ENCODE data around the gene PPP1R9A.

Gene PPP1R9A

GRCh38 chr7:94890216-94890615 is 17.2 kb upstream of the PPP1R9A start:
- H3K36me3 ChIP-seq (ENCODE audit: control insufficient read depth, insufficient read depth, low read length), result no peaks in the 10 kb centered on the region
- no peak overlapping the region for H3K9ac ChIP-seq (ENCODE audit: low read depth, low read length)
- no peak overlapping the region for H3K4me3 ChIP-seq (ENCODE audit: low read depth, low read length)
- no peaks in the 10 kb centered on the region for H3K27me3 ChIP-seq (ENCODE audit: control insufficient read depth, insufficient read depth, low read length)
- H3K9me3 ChIP-seq (ENCODE audit: control insufficient read depth, insufficient read depth, low read length), result no peaks in the 10 kb centered on the region
- no peaks in the 10 kb centered on the region; the same call in 1 of the 2 replicates for H3K4me1 ChIP-seq (ENCODE audit: control insufficient read depth, insufficient read depth, low read length)
- H3K27ac ChIP-seq (ENCODE audit: low read depth, low read length), result no peak overlapping the region

GRCh38 chr7:94893661-94894060 is 13.7 kb upstream of the PPP1R9A start:
- Histone ChIP-seq H3K9ac (ENCODE audit: low read depth, low read length) (no peak overlapping the region), H3K27me3 (ENCODE audit: control insufficient read depth, insufficient read depth, low read length) (no peaks in the 10 kb centered on the region), H3K36me3 (ENCODE audit: control insufficient read depth, insufficient read depth, low read length) (no peaks in the 10 kb centered on the region), H3K4me1 (ENCODE audit: control insufficient read depth, insufficient read depth, low read length) (no peaks in the 10 kb centered on the region; the same call in 1 of the 2 replicates), H3K4me3 (ENCODE audit: low read depth, low read length) (no peak overlapping the region), H3K27ac (ENCODE audit: low read depth, low read length) (no peak overlapping the region), H3K9me3 (ENCODE audit: control insufficient read depth, insufficient read depth, low read length) (no peaks in the 10 kb centered on the region)

GRCh38 chr7:94897541-94897940 is 9.9 kb upstream of the PPP1R9A start:
- Histone ChIP-seq H3K27me3 (ENCODE audit: control insufficient read depth, insufficient read depth, low read length) (no peaks in the 10 kb centered on the region), H3K9ac (ENCODE audit: low read depth, low read length) (no peak overlapping the region), H3K9me3 (ENCODE audit: control insufficient read depth, insufficient read depth, low read length) (no peaks in the 10 kb centered on the region), H3K4me3 (ENCODE audit: low read depth, low read length) (no peak overlapping the region), H3K27ac (ENCODE audit: low read depth, low read length) (no peak overlapping the region), H3K36me3 (ENCODE audit: control insufficient read depth, insufficient read depth, low read length) (no peaks in the 10 kb centered on the region), H3K4me1 (ENCODE audit: control insufficient read depth, insufficient read depth, low read length) (no peaks in the 10 kb centered on the region)

GRCh38 chr7:94898340-94898739 is 9.1 kb upstream of the PPP1R9A start:
- Histone ChIP-seq H3K4me1 (ENCODE audit: control insufficient read depth, insufficient read depth, low read length) (no peaks in the 10 kb centered on the region), H3K4me3 (ENCODE audit: low read depth, low read length) (no peak overlapping the region), H3K36me3 (ENCODE audit: control insufficient read depth, insufficient read depth, low read length) (no peaks in the 10 kb centered on the region), H3K9me3 (ENCODE audit: control insufficient read depth, insufficient read depth, low read length) (no peaks in the 10 kb centered on the region), H3K27me3 (ENCODE audit: control insufficient read depth, insufficient read depth, low read length) (no peaks in the 10 kb centered on the region), H3K9ac (ENCODE audit: low read depth, low read length) (no peak overlapping the region), H3K27ac (ENCODE audit: low read depth, low read length) (no peak overlapping the region)

- H3K4me3 ChIP-seq (ENCODE audit: low read depth, low read length), result no peak overlapping the region
- H3K36me3 ChIP-seq (ENCODE audit: control insufficient read depth, insufficient read depth, low read length), result no peaks in the 10 kb centered on the region
- no peak overlapping the region for H3K9ac ChIP-seq (ENCODE audit: low read depth, low read length)
- H3K4me1 ChIP-seq (ENCODE audit: control insufficient read depth, insufficient read depth, low read length), result peaks cover 11% of the 10 kb centered on the region
- no peaks in the 10 kb centered on the region for H3K27me3 ChIP-seq (ENCODE audit: control insufficient read depth, insufficient read depth, low read length)
- no peak overlapping the region for H3K27ac ChIP-seq (ENCODE audit: low read depth, low read length)
- H3K9me3 ChIP-seq (ENCODE audit: control insufficient read depth, insufficient read depth, low read length), result no peaks in the 10 kb centered on the region
Observed at GRCh38 chr7:94901981-94902380, 5.4 kb upstream of the PPP1R9A start.

GRCh38 chr7:94903971-94904370 is 3.4 kb upstream of the PPP1R9A start:
- Histone ChIP-seq H3K9me3 (ENCODE audit: control insufficient read depth, insufficient read depth, low read length) (no peaks in the 10 kb centered on the region), H3K9ac (ENCODE audit: low read depth, low read length) (no peak overlapping the region), H3K27ac (ENCODE audit: low read depth, low read length) (no peak overlapping the region), H3K27me3 (ENCODE audit: control insufficient read depth, insufficient read depth, low read length) (no peaks in the 10 kb centered on the region), H3K4me1 (ENCODE audit: control insufficient read depth, insufficient read depth, low read length) (peaks cover 18% of the 10 kb centered on the region), H3K4me3 (ENCODE audit: low read depth, low read length) (no peak overlapping the region), H3K36me3 (ENCODE audit: control insufficient read depth, insufficient read depth, low read length) (no peaks in the 10 kb centered on the region)

GRCh38 chr7:94904982-94905381 is 2.4 kb upstream of the PPP1R9A start:
- Histone ChIP-seq H3K4me1 (ENCODE audit: control insufficient read depth, insufficient read depth, low read length) (peaks cover 28% of the 10 kb centered on the region), H3K9ac (ENCODE audit: low read depth, low read length) (no peak overlapping the region), H3K27ac (ENCODE audit: low read depth, low read length) (no peak overlapping the region), H3K4me3 (ENCODE audit: low read depth, low read length) (no peak overlapping the region), H3K9me3 (ENCODE audit: control insufficient read depth, insufficient read depth, low read length) (no peaks in the 10 kb centered on the region), H3K36me3 (ENCODE audit: control insufficient read depth, insufficient read depth, low read length) (no peaks in the 10 kb centered on the region), H3K27me3 (ENCODE audit: control insufficient read depth, insufficient read depth, low read length) (no peaks in the 10 kb centered on the region)

- no peak overlapping the region for H3K9ac ChIP-seq (ENCODE audit: low read depth, low read length)
- H3K36me3 ChIP-seq (ENCODE audit: control insufficient read depth, insufficient read depth, low read length), result no peaks in the 10 kb centered on the region
- peaks cover 41% of the 10 kb centered on the region for H3K4me1 ChIP-seq (ENCODE audit: control insufficient read depth, insufficient read depth, low read length)
- no peak overlapping the region for H3K4me3 ChIP-seq (ENCODE audit: low read depth, low read length)
- no peaks in the 10 kb centered on the region for H3K27me3 ChIP-seq (ENCODE audit: control insufficient read depth, insufficient read depth, low read length)
- no peak overlapping the region for H3K27ac ChIP-seq (ENCODE audit: low read depth, low read length)
- H3K9me3 ChIP-seq (ENCODE audit: control insufficient read depth, insufficient read depth, low read length), result no peaks in the 10 kb centered on the region
Observed at GRCh38 chr7:94906065-94906851, 1.1 kb upstream of the PPP1R9A start.

GRCh38 chr7:94907811-94908322 is 473 bp downstream of the PPP1R9A start:
- H3K36me3 ChIP-seq (ENCODE audit: control insufficient read depth, insufficient read depth, low read length), result no peaks in the 10 kb centered on the region
- peak overlapping the region; percentile 96 for H3K27ac ChIP-seq (ENCODE audit: low read depth, low read length)
- H3K9me3 ChIP-seq (ENCODE audit: control insufficient read depth, insufficient read depth, low read length), result no peaks in the 10 kb centered on the region
- no peaks in the 10 kb centered on the region for H3K27me3 ChIP-seq (ENCODE audit: control insufficient read depth, insufficient read depth, low read length)
- peak overlapping the region; percentile 82 for H3K9ac ChIP-seq (ENCODE audit: low read depth, low read length)
- peaks cover 54% of the 10 kb centered on the region for H3K4me1 ChIP-seq (ENCODE audit: control insufficient read depth, insufficient read depth, low read length)
- peak overlapping the region; percentile 80 for H3K4me3 ChIP-seq (ENCODE audit: low read depth, low read length)

- Histone ChIP-seq H3K27ac (ENCODE audit: low read depth, low read length) (peak overlapping the region; percentile 96), H3K4me3 (ENCODE audit: low read depth, low read length) (peak overlapping the region; percentile 80), H3K27me3 (ENCODE audit: control insufficient read depth, insufficient read depth, low read length) (no peaks in the 10 kb centered on the region), H3K36me3 (ENCODE audit: control insufficient read depth, insufficient read depth, low read length) (no peaks in the 10 kb centered on the region), H3K9me3 (ENCODE audit: control insufficient read depth, insufficient read depth, low read length) (no peaks in the 10 kb centered on the region), H3K4me1 (ENCODE audit: control insufficient read depth, insufficient read depth, low read length) (peaks cover 61% of the 10 kb centered on the region), H3K9ac (ENCODE audit: low read depth, low read length) (peak overlapping the region; percentile 82)
Observed at GRCh38 chr7:94908323-94909178, 1.2 kb downstream of the PPP1R9A start.

GRCh38 chr7:94909179-94909466 is 1.7 kb downstream of the PPP1R9A start:
- H3K4me1 ChIP-seq (ENCODE audit: control insufficient read depth, insufficient read depth, low read length), result peaks cover 67% of the 10 kb centered on the region
- no peaks in the 10 kb centered on the region for H3K9me3 ChIP-seq (ENCODE audit: control insufficient read depth, insufficient read depth, low read length)
- H3K27me3 ChIP-seq (ENCODE audit: control insufficient read depth, insufficient read depth, low read length), result no peaks in the 10 kb centered on the region
- peak overlapping the region; percentile 60 for H3K9ac ChIP-seq (ENCODE audit: low read depth, low read length)
- H3K36me3 ChIP-seq (ENCODE audit: control insufficient read depth, insufficient read depth, low read length), result no peaks in the 10 kb centered on the region
- H3K27ac ChIP-seq (ENCODE audit: low read depth, low read length), result peak overlapping the region; percentile 96
- peak overlapping the region; percentile 80 for H3K4me3 ChIP-seq (ENCODE audit: low read depth, low read length)

All from HUES48 (cell line).